Inflammatory macrophage treated with lipopolysaccharide for 1 hour (primary cell): ENCODE measurements around the gene MED26.
"Not testable (repeated sequence)": the region's sequence is repeated elsewhere in the genome, so short reads cannot be mapped to it uniquely, and the experiment has no call there.

Experiments used
- DNase-seq, 2 donors: peaks; one replicate each; pipeline ENCODE4 v3.0.0-alpha.2; 2020 to 2022

The MED26 gene

DNA sequence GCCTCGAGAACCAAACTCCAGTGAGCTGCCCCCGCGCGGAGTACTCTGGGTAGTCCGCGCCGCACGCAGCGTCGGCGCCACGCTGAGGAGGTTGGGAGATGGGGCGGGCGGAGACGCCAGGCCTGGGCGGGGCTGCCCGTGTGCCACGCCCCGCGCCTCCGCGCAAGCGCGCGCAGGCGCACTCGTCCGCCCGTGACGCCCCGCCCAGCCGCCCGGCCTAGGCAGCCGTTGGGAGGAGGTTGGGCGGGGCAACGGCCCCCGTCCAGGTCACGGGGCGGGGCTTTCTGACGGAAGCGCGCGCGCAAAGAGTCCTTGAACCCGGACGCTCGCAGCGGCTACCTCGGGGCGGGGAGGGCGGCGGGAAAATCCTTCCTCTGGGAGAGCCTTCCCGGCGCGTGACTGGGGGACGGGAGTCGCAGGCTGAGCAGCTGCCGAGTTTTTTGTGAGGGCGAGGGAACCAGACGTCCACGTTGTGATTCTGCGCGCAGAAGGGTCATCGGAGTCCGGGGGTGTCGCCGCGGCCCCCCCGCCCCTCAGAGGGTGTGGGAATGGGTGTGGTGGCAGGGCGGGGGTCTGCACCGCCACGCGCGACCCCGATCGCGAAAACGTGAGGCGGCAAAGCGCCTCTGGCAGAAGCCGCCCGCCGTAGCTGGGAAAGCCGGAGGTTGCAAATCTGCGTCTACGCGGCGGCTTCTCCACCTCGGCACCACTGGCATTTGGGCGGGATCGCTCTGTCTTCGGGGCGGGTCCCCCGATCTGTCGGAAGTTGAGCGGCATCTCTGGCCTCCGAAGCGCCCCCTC lies at the start of gene MED26:
Gene MED26 (minus strand): TSS at position 22 of the 801 bp plus-strand sequence. CDS start 261 bp downstream, outside the sequence.
- peak; percentile 93 to 98 for DNase-seq

- DNase-seq, result peak; percentile 70 to 71
Observed at GRCh38 chr19:16677055-16677454, 49.1 kb upstream of the MED26 start.

GRCh38 chr19:16676101-16676798 lies 48.2 kb upstream of the MED26 start:
- DNase-seq, result peak in 1 of 2 donors; percentile 18

- not testable (repeated sequence) for DNase-seq
Observed at GRCh38 chr19:16673839-16674238, 45.8 kb upstream of the MED26 start.

DNA sequence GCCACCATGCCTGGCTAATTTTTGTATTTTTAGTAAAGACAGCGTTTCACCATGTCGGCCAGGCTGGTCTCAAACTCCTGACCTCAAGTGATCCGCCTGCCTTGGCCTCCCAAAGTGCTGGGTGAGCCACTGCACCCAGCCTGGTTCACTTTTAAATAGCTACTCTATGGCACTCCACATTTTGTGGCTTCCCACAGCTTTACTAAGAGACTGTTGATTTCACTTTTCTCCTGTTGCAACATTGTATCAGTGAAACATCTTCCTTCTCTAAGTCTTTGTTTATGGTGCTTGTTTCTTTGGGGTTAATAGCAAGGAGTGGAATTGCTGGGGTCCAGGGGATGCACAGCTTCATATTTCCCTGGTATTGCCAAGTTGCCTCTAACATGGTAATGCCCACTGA lies 45.2 kb upstream of the MED26 start:
- DNase-seq, result peak in 1 of 2 donors; percentile 16

GRCh38 chr19:16671652-16672274 lies 43.8 kb upstream of the MED26 start:
- no peak for DNase-seq

DNA sequence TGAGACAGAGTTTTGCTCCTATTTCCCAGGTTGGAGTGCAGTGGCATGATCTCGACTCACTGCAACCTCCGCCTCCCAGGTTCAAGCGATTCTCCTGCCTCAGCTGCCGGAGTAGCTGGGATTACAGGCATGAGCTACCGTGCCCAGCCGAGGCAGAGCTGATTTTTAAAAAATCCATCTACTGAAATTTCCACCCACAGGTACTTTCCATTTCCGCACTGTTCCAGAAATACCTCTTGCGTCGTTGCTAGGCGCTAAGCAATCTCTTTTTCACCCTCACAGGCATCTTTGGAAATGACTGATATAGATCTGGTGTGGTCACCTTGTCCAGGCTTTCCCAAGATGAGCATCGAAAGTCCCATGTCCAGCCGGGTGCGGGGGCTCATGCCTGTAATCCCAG lies 42.3 kb upstream of the MED26 start:
- no peak for DNase-seq

DNA sequence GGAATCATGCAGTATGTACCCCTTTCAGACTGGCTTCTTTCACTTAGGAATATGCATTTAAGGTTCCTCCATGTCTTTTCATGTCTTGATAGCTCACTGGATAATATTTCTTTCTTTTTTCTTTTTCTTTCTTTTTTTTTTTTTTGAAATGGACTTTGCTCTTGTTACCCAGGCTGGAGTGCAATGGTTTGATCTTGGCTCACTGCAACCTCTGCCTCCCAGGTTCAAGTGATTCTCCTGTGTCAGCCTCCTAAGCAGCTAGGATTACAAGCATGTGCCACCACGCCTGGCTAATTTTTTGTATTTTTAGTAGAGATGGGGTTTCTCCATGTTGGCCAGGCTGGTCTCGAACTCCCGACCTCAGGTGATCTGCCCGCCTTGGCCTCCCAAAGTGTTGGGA lies 40.7 kb upstream of the MED26 start:
- not testable (repeated sequence) for DNase-seq

DNA sequence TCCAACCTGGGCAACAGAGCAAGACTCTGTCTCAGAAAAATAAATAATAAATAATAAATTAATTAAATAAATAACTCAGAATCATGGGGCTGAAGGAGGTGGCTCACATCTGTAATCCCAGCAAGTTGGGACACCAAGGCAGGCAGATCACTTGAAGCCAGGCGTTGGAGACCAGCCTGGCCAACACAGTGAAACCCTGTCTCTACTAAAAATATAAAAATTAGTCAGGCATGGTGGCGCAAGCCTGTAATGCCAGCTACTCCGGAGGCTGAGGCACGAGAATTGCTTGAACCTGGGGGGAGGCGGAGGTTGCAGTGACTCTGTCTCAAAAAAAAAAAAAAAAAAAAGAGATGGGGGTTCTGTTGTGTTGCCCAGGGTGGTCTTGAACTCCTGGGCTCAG lies 40.2 kb upstream of the MED26 start:
- no peak for DNase-seq

DNA sequence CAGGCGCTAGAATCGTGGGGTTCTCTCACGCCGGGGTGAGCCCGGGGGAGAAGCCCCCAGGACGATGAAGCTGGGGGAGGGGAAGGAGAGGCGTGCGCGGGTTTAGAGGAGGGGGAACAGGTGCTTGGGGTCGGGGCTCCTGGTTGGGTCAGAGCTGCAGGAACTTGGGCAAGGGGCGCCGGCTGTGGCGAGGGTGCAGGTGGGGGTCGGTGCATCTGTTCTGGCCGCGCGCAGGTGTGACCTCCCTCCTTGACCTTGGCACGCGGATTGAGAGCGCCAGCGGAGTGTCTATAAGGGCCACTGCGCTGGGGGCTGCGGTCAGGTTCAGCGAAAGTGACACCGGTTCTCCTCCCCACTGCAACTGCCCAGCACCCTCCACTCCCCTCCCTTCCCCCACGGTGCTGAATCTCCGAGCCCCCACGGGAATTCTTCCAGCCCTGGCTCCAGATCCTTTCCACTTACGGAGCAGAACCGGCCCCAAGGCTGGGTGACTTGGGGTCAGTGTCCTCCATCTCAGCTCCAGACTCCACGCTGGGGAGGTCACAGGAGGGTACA lies 33.6 kb upstream of the MED26 start:
- no peak for DNase-seq

DNA sequence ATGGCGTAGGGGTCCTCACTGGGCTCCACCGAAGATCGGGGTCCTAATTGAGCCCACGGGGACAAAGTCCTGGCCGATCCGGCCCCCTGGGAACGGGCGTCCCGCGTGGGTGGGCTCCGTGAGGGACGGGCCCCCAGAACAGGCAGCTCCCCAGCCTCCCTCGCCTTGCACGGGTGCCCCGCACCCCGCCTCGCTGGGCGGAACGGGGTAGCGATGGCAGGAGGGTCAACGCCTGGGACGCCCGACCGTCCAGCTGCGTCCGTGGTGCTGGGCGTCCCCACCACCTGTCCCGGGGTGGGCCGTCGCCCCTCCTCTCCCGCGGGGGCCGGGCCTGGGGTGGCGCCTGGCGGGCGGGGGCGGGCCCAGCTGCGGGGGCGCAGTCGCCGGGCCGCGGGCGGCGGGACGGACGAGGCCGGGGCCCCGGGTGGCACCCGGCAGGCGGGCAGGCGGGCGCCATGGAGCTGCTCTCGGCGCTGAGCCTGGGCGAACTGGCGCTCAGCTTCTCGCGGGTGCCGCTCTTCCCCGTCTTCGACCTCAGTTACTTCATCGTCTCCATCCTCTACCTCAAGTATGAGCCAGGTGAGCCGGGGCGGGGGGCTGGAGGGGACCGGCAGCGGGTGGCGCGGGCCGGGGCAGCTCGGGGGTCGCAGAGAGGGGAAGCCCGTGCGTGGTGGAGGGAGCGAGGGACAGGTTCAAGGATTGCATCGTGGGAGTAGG lies 32.9 kb upstream of the MED26 start, which contains the start of gene TMEM38A:
Gene TMEM38A (plus strand): TSS at position 377 of the 717 bp plus-strand sequence. CDS start 79 bp downstream, at position 456.
- DNase-seq, result no peak

DNA sequence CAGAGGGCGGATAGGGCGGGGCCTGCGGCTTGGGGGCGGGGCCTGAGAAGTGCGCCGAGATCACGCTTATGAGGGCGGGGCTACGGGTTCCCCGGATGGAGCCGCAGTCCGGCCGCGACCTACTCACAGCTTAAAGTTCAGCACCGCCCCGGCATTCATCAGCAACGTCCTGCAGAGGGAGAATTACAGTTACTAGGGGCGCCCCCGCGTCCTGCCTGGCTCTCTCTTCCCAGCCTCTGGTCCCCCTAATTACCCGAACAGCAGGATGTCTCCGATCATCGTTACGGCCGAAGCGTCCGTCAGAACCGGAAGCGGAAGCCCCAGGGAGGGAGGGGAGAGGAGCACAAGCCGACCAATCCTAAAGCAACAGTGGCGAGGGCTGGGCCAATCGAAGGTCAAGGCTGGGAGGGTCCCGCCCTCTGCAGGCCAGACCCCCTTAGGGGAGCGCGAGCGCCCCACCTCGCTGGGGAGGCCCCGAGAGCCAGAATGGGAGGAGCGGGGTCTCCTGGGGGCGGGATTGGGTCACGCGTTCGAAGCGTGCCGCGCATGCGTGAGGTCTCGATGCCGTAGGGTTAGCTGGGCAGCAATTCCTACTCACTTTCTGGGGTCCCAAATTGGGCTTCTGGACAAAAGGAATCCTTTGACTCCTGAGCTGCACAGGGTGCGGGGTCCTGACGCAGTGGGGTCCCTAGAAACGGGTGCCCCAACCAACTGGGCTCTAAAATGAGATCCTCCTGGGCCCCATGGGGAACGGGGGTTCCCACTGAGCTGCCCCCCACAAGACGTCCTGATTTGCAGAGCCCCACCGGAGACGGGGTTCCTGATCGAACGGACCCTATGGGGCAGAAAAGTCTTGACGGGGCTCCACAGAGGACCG lies 32.1 kb upstream of the MED26 start, which contains the start of gene SMIM7:
Gene SMIM7 (minus strand): TSS at position 313 of the 877 bp plus-strand sequence. CDS start 34 bp downstream, at position 279.
- peak; percentile 96 to 97 for DNase-seq

DNA sequence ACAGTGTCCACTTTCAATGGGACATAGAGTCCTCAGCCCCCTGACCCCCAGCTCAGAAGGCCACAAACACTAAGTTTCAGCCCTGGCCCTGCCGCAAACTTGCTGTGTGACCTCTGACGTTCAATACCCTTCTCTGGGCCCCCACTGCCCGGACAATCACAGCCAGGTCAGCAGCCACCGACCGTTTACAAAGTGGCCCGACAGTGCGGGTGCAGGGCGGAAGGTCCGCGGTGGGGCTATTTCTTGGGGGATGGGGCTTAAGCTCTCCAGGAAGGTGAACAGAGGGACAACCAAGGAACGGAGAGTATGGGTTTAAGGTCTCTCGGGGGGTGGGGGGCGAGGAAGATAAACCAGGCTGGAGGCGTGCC lies 31.4 kb upstream of the MED26 start:
- no peak for DNase-seq

GRCh38 chr19:16657384-16657783 lies 29.4 kb upstream of the MED26 start:
- no peak for DNase-seq

DNA sequence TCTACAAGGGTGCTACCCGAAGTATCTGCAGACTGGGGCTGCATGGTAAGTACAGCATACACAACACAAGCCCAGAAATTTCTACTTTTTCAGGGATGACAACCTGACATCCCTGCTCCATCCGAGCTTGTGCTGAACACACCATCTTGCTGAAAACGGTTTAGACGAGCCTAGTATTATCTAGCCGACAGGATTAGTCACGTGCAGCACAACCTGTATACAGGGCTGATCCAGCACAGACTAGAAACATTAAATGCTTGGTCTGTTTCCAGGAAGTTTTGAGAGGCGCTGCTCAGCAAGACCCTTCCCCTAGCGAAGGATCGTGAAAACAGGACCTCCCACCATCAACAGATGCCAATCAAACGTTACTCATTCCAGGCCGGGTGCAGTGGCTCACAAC lies 27.7 kb upstream of the MED26 start:
- DNase-seq, result no peak

DNA sequence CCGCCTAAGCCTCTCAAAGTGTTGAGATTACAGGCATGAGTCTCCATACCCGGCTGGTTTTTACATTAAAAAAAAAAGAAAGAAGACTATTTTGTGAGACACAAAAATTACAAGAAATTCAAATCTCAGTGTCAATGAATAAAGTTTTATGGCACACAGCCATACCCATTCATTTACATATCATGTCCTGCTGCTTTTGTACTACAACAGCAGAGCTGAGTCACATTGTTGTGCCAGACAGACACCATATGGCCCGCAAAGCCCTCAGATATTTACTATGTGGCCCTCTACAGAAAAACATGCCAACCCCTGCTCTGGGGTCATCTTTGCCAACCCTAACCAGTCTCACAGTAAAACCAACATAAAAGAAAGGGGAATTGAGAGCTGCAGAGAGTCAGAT lies 26.6 kb upstream of the MED26 start:
- no peak for DNase-seq

DNA sequence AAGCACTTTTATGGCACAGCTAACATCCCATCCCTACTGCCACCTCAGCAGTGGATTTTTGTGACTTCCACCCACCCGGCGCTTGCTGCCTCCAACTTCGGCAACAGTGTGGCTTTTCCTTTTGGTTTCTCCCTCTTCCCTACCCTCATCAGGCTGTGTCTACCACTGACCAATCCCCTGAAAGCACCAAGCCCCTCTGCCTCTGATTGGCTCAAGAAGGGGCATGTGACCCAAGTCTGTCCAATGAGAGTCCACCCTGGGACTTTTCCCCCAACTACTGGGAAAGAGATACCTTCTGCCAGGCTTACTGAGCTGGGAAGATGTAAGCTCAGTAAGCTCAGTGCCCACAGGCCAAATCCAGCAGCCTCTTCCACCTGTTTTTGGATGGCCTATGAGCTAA lies 26.1 kb upstream of the MED26 start:
- peak in 1 of 2 donors; percentile 17 for DNase-seq

- DNase-seq, result no peak
Observed at GRCh38 chr19:16652854-16653253, 24.9 kb upstream of the MED26 start.

- not testable (repeated sequence) for DNase-seq
Observed at GRCh38 chr19:16651421-16652188, 23.6 kb upstream of the MED26 start.

- no peak for DNase-seq
Observed at GRCh38 chr19:16650821-16651220, 22.8 kb upstream of the MED26 start.

GRCh38 chr19:16649734-16650133 lies 21.7 kb upstream of the MED26 start:
- DNase-seq, result no peak
